SU-DHL-6 (cell line): Measurements from ENCODE around the gene PHF20.

Source experiments
- H2AFZ ChIP-seq: fragments of 200-600 bp; sonication (generic); 2 replicates; pipeline ENCODE4 v1.6.1; 2014; ENCODE audit warnings: low read depth, mild to moderate bottlenecking, moderate library complexity, mixed read lengths, antibody characterized with exemption, low read length; ENCODE audit not compliant: severe bottlenecking
- H3F3A ChIP-seq: fragments of 200-600 bp; shearing (Covaris generic); 2 replicates; pipeline ENCODE4 v1.6.0; 2016; ENCODE audit warnings: antibody characterized with exemption, mild to moderate bottlenecking; ENCODE audit not compliant: insufficient read depth
- H3K27ac ChIP-seq: fragments of 200-600 bp; sonication (generic); 2 replicates; pipeline ENCODE4 v1.5.1; 2016; ENCODE audit warnings: low read depth, mild to moderate bottlenecking, low read length, moderate library complexity, mixed read lengths
- H3K27me3 ChIP-seq: fragments of 200-600 bp; sonication (generic), shearing (Covaris generic); 2 replicates; pipeline ENCODE4 v1.6.0; 2014; ENCODE audit warnings: mild to moderate bottlenecking, low read length
- H3K36me3 ChIP-seq: fragments of 200-600 bp; sonication (generic); 2 replicates; pipeline ENCODE4 v1.6.1; 2014; ENCODE audit warnings: mild to moderate bottlenecking, low read length, mixed read lengths
- H3K4me2 ChIP-seq: fragments of 300-600, 200-600 bp; shearing (Covaris generic), sonication (generic); 2 replicates; pipeline ENCODE4 v1.6.0; 2014; ENCODE audit warnings: low read length, low read depth, mild to moderate bottlenecking; ENCODE audit not compliant: poor library complexity, severe bottlenecking
- H3K4me3 ChIP-seq: fragments of 200-600 bp; sonication (generic); 2 replicates; pipeline ENCODE4 v1.5.1; 2014; ENCODE audit warnings: antibody characterized with exemption, low read length, mild to moderate bottlenecking, mixed read lengths; ENCODE audit not compliant: insufficient read depth, poor library complexity, severe bottlenecking
- H3K79me2 ChIP-seq: fragments of 200-600 bp; sonication (generic); 2 replicates; pipeline ENCODE4 v1.6.1; 2014; ENCODE audit warnings: mild to moderate bottlenecking, low read length, moderate library complexity; ENCODE audit not compliant: insufficient read depth
- H3K9ac ChIP-seq: fragments of 200-600 bp; sonication (generic); 2 replicates; pipeline ENCODE4 v1.7.0; 2014; ENCODE audit warnings: mild to moderate bottlenecking, low read length
- H3K9me2 ChIP-seq: fragments of 200-600 bp; sonication (generic); replicated peaks from 2 replicates; pipeline ENCODE4 v1.6.1; 2014; ENCODE audit warnings: low read length; ENCODE audit not compliant: insufficient read depth
- H3K9me3 ChIP-seq: fragments of 200-600 bp; sonication (generic); 2 replicates; pipeline ENCODE4 v1.6.1; 2014; ENCODE audit warnings: low read length, mixed read lengths; ENCODE audit not compliant: insufficient read depth
- H4K20me1 ChIP-seq: fragments of 200-600 bp; sonication (generic); 2 replicates; pipeline ENCODE4 v1.6.1; 2014; ENCODE audit warnings: low read depth, mild to moderate bottlenecking, antibody characterized with exemption, low read length, moderate library complexity, mixed read lengths
- EZH2phosphoT487 ChIP-seq: fragments of 200-600 bp; sonication (generic), shearing (Covaris generic); conservative IDR thresholded peaks from 2 replicates; pipeline ENCODE4 v1.6.1; 2018; ENCODE audit warnings: mild to moderate bottlenecking, antibody characterized with exemption, low read length, moderate library complexity, mixed read lengths
- TF ChIP-seq, protein P1 (sequence below): fragments of 200-600 bp; sonication (generic); IDR thresholded peaks from one replicate; pipeline ENCODE4 v1.5.1; 2017; ENCODE audit warnings: antibody characterized with exemption, mild to moderate bottlenecking, low read length, moderate library complexity; ENCODE audit not compliant: insufficient read depth, poor library complexity, severe bottlenecking

PHF20 gene

DNA sequence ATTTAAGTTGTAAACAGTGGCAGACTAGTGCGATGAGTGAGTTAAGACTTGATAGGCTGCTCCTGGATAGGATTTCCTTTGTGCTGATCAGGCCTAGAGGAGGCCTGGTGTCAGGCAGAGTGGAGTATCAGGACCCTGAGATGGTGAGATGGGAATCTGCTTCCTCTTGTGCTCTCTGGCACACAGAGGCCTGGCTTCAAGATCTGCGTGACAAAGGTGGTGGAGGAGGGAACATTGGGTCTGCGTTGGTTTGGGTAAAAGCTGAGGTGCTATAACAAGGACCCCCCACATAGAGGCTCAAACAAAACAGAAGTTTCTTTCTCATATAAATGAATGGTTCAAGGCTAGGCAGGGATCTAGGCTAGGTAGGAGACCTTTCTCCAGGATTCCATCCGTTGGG lies 162.2 kb downstream of the PHF20 start:
- Histone ChIP-seq H3K79me2 (no peaks in the 10 kb centered on the region), H3F3A (no peaks in the 10 kb centered on the region), H3K9ac (no peak overlapping the region), H3K4me3 (no peak overlapping the region), H3K9me3 (no peaks in the 10 kb centered on the region), H3K36me3 (0 out of 2 replicates have a peak, but pooled peaks cover 2% of the 10 kb centered on the region), H3K27ac (no peak overlapping the region), H3K9me2 (no peaks in the 10 kb centered on the region), H4K20me1 (no peaks in the 10 kb centered on the region), H3K27me3 (no peaks in the 10 kb centered on the region), H3K4me2 (no peak overlapping the region), H2AFZ (no peak overlapping the region)
- TF ChIP-seq, protein P1, sequence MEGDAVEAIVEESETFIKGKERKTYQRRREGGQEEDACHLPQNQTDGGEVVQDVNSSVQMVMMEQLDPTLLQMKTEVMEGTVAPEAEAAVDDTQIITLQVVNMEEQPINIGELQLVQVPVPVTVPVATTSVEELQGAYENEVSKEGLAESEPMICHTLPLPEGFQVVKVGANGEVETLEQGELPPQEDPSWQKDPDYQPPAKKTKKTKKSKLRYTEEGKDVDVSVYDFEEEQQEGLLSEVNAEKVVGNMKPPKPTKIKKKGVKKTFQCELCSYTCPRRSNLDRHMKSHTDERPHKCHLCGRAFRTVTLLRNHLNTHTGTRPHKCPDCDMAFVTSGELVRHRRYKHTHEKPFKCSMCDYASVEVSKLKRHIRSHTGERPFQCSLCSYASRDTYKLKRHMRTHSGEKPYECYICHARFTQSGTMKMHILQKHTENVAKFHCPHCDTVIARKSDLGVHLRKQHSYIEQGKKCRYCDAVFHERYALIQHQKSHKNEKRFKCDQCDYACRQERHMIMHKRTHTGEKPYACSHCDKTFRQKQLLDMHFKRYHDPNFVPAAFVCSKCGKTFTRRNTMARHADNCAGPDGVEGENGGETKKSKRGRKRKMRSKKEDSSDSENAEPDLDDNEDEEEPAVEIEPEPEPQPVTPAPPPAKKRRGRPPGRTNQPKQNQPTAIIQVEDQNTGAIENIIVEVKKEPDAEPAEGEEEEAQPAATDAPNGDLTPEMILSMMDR, result no peak
- TF ChIP-seq EZH2phosphoT487, result no peak

DNA sequence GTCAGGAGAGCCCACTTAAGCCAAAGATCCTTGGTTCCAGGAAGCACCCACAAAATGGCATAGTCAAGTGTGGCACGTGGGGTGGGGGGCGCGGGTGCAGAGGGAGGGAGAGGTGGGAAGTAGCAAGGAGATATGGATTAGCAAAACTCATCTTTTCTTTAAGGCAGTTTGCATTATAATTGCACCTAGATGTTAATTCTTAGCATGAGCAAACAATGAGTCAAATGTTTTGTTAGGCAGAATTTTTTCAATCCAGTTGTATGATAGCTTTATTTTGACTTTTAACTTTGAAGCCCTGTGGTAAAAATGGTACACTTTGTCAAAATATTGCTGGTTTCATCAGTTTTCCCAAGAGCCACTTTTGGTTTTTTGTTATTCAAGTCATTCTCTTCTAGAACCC lies 167.4 kb downstream of the PHF20 start:
- H3K4me3 ChIP-seq, result no peak overlapping the region
- H4K20me1 ChIP-seq, result no peaks in the 10 kb centered on the region
- H2AFZ ChIP-seq, result no peak overlapping the region
- no peak overlapping the region for H3K27ac ChIP-seq
- H3K79me2 ChIP-seq, result no peaks in the 10 kb centered on the region
- no peak for TF ChIP-seq EZH2phosphoT487
- TF ChIP-seq, protein P1, result no peak
- H3K36me3 ChIP-seq, result 0 out of 2 replicates have a peak, but pooled peaks cover 2% of the 10 kb centered on the region
- no peaks in the 10 kb centered on the region for H3K9me2 ChIP-seq
- H3K9ac ChIP-seq, result no peak overlapping the region
- no peak overlapping the region for H3K4me2 ChIP-seq
- H3F3A ChIP-seq, result no peaks in the 10 kb centered on the region
- no peaks in the 10 kb centered on the region for H3K9me3 ChIP-seq
- H3K27me3 ChIP-seq, result no peaks in the 10 kb centered on the region

DNA sequence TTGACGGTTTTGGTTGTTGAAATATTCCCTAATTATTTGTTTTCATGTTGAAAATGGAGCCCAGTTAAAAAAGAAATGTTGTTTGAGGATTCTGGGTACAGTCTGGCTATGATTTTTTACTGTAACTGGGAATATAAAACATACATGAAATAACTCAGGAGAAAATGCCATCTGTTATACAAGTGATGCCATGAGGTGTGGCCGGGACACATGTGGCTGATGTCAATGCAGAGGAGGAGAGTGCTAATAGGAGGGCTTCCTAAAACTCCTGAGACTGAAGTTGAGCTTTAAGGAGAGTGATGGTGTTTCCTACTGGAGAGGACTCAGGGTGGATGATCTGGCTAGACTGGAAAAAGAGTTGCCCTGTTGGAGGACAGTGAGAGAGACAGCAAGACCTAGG lies 169.8 kb downstream of the PHF20 start:
- no peak overlapping the region for H3K27ac ChIP-seq
- no peaks in the 10 kb centered on the region for H3K9me3 ChIP-seq
- H3K9ac ChIP-seq, result no peak overlapping the region
- H3K36me3 ChIP-seq, result 0 out of 2 replicates have a peak, but pooled peaks cover 1% of the 10 kb centered on the region
- no peaks in the 10 kb centered on the region for H4K20me1 ChIP-seq
- H3K4me3 ChIP-seq, result no peak overlapping the region
- no peak overlapping the region for H3K4me2 ChIP-seq
- H3K9me2 ChIP-seq, result no peaks in the 10 kb centered on the region
- H3K79me2 ChIP-seq, result no peaks in the 10 kb centered on the region
- no peaks in the 10 kb centered on the region for H3F3A ChIP-seq
- no peak for TF ChIP-seq EZH2phosphoT487
- TF ChIP-seq, protein P1, result no peak
- no peaks in the 10 kb centered on the region for H3K27me3 ChIP-seq
- no peak overlapping the region for H2AFZ ChIP-seq
